GM21529 (cell line): Measurements from ENCODE around the gene SLC26A2.

Experiments
- ATAC-seq: cut with Tn5 transposase; IDR thresholded peaks from one replicate; pipeline ENCODE4 v1.9.1; 2021; ENCODE audit not compliant: unreplicated experiment

SLC26A2 gene

DNA sequence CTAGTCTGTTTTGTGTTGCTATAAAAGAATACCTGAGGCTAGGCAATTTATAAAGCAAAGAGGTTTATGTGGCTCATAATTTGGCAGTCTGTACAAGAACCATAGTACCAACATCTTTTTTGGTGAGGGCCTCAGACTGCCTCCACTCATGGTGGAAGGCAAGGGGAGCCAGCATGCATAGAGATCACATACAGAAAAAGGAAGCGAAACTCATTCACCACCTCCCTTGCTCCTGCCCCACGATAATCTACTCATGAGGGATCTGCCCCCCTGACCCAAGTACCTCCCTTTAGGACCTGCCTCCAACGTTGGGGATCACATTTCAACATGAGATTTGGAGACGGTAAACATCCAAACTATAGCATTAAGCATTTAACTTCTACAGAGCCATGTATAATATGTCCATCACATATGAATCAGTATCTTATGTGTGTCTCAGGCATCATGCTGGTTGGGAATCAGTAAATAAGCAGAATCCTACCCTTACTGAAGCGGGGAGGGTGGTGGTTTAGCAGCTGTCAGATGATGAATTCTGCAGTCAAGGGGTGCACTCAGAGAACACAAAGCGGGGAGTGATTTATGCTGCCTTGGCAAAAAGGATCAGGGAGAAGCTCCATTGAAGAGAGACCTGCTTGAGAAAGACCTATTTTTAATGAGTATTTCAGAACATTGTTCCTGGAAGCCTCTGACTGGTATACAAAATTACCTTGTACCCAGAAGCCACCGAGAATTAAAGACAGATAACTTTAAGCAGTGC lies 74.8 kb downstream of the SLC26A2 start:
- ATAC-seq = peak; percentile 92

DNA sequence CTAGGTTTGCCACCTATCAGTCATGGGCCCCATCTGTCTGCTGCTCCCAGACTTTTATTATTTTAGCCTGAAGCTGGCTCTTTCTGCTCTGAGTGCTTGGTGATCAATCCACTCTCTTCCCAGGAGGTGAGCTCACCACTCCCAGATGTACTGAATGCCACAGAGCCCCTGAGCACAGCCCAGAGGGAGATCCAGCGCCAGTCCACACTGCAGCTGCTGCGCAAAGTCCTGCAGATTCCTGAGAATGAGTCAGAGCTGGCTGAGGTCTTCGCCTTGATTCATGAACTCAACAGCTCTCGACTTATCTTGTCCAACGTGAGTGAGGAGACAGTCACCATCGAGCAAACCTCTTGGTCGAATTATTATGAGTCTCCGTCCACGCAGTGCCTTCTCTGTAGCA lies 76.0 kb downstream of the SLC26A2 start:
- no peak for ATAC-seq
